Prostate gland (tissue), 2 donors: Measurements from ENCODE around the gene MINAR1. TPM values are rescaled to one million over a fixed set of nuclear protein-coding genes. Genes with fewer than 3 reads are reported as not detected.

Source experiments
- DNase-seq: peaks from one replicate; pipeline ENCODE4 v3.0.0-alpha.2; 2019; ENCODE audit warnings: low spot score
- H3K27ac ChIP-seq, 2 donors: fragments of 200-600 bp; sonication (generic); 2 replicates each; pipeline ENCODE4 v1.5.1; 2017 to 2019
- H3K27me3 ChIP-seq: fragments of 200-600 bp; sonication (generic); replicated peaks from 2 replicates; pipeline ENCODE4 v1.5.1; 2019; ENCODE audit not compliant: insufficient read depth
- H3K36me3 ChIP-seq, 2 donors: fragments of 200-600 bp; sonication (generic); 1 replicate in 1 of 2; 2 replicates in 1 of 2; pipeline versions ENCODE4 v1.5.1 to v1.8.1; 2017 to 2019
- H3K4me1 ChIP-seq: fragments of 200-600 bp; sonication (generic); replicated peaks from 2 replicates; pipeline ENCODE4 v1.5.1; 2019
- H3K4me3 ChIP-seq, 2 donors: fragments of 200-600 bp; sonication (generic); 2 replicates each; pipeline ENCODE4 v1.5.1; 2017 to 2019
- H3K9me3 ChIP-seq: fragments of 200-600 bp; sonication (generic); 2 replicates; pipeline ENCODE4 v1.5.1; 2017
- CTCF ChIP-seq, 4 experiments: fragments of 200-600 bp in 2 of 4; fragments of 450-650 bp in 2 of 4; sonication (generic) in 2 of 4; IDR thresholded peaks; 1 replicate in 3 of 4; 2 replicates in 1 of 4; pipeline ENCODE4 v1.5.1; 2016 to 2019; ENCODE audit warnings: antibody characterized with exemption in 4 of 4, mild to moderate bottlenecking in 2 of 4, moderate library complexity in 2 of 4
- POLR2A ChIP-seq: fragments of 450-650 bp; IDR thresholded peaks from one replicate; pipeline ENCODE4 v1.6.1; 2016; ENCODE audit warnings: antibody characterized with exemption, mild to moderate bottlenecking
- POLR2AphosphoS5 ChIP-seq: sonication (generic); formaldehyde crosslinking; IDR thresholded peaks from one replicate; pipeline ENCODE4 v1.6.1; 2017; ENCODE audit warnings: antibody characterized with exemption
- WGBS: methylation state at CpG from one replicate; pipeline ENCODE4 v1.1.5; 2018; 5-methylcytosine and 5-hydroxymethylcytosine counted together
- intact Hi-C: fragments of 100-400 bp; cut with DNase I; formaldehyde crosslinking; loops from one replicate; pipeline ENCODE4 v1.14.2; 2022
- total RNA-seq, 2 donors: library from RNA; depleted of rRNA; stranded (reverse); fragments of >200 nt; gene quantifications; one replicate each; pipeline ENCODE4 v1.1.0, GENCODE V29; 2016

Gene MINAR1
- total RNA-seq, 2 donors from 2014 or later, result 0.32 to 0.57 TPM

GRCh38 chr15:79430901-79431635, 1.1 kb upstream of the MINAR1 start:
- no peak for TF ChIP-seq POLR2A
- TF ChIP-seq CTCF (IDR thresholded peaks at IDR 0.05), result no peak
- no peak for TF ChIP-seq POLR2AphosphoS5
- H3K27ac ChIP-seq, result no peak overlapping the region
- intact Hi-C loops, result no loop called here
- no peaks in the 10 kb centered on the region for H3K4me1 ChIP-seq
- 10% methylated on average over 14 of the region's 14 CpGs for WGBS
- H3K9me3 ChIP-seq, result no peaks in the 10 kb centered on the region
- no peaks in the 10 kb centered on the region for H3K27me3 ChIP-seq
- DNase-seq, result no peak
- H3K4me3 ChIP-seq, result peak overlapping the region; percentile 36 to 40
- H3K36me3 ChIP-seq, result no peaks in the 10 kb centered on the region

- H3K27ac ChIP-seq, result no peak overlapping the region
- no peaks in the 10 kb centered on the region for H3K27me3 ChIP-seq
- 10% methylated on average over 60 of the region's 84 CpGs for WGBS
- H3K36me3 ChIP-seq, result no peaks in the 10 kb centered on the region
- intact Hi-C loops, result no loop called here
- no peaks in the 10 kb centered on the region for H3K4me1 ChIP-seq
- H3K9me3 ChIP-seq, result no peaks in the 10 kb centered on the region
- TF ChIP-seq POLR2AphosphoS5 (no peak), POLR2A (no peak), CTCF (IDR thresholded peaks at IDR 0.05) (no peak)
- no peak for DNase-seq
- peak overlapping the region; percentile 36 to 40 for H3K4me3 ChIP-seq
Measured at GRCh38 chr15:79432345-79433275, 474 bp downstream of the MINAR1 start.

DNA sequence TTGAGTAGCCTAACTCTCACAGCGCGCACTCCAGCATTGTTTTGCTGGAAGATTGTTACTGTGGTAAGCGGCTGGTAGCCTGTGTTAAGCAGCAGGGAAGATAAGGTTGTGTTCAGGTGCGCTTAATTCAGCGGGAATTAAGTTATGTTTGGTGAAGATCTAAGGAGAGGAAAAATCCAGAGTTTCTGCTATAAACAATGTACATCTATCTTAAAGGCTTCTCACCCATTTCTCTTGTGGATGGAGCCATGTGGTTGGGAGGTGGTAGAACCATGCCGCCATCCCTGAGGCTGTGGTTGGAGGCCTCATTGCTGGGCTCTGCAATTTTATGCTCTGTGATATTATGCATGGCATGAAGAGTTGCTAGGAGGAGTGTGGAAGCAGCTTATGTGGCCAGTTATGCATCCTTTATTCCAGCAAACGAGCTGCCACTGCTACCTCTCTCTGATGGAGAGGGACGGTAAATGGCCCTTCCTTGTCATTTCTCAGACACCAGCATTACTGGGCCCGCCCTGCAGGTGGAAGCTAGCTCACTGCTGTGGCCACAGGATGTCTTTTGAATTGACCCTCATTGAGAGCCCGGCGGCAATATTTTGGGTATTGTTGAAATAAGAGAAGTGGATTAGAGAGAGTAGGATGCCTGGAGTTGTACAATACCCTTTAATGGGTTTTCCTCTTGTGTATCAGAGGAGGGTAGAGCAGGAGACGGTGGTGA, 1.3 kb downstream of the MINAR1 start:
- 61% methylated on average over 12 of the region's 12 CpGs for WGBS
- TF ChIP-seq POLR2A, result no peak
- Histone ChIP-seq H3K9me3 (no peaks in the 10 kb centered on the region), H3K4me3 (no peak overlapping the region), H3K27ac (no peak overlapping the region), H3K27me3 (no peaks in the 10 kb centered on the region), H3K36me3 (no peaks in the 10 kb centered on the region), H3K4me1 (no peaks in the 10 kb centered on the region)
- intact Hi-C loops, result no loop called here
- no peak for DNase-seq

- no peak for DNase-seq
- H3K9me3 ChIP-seq, result no peaks in the 10 kb centered on the region
- no peaks in the 10 kb centered on the region for H3K27me3 ChIP-seq
- no peak overlapping the region for H3K27ac ChIP-seq
- no peaks in the 10 kb centered on the region for H3K36me3 ChIP-seq
- intact Hi-C loops, result no loop called here
- no peaks in the 10 kb centered on the region for H3K4me1 ChIP-seq
- H3K4me3 ChIP-seq, result no peak overlapping the region
- 43% methylated on average over 3 of the region's 3 CpGs for WGBS
- TF ChIP-seq POLR2AphosphoS5 (no peak), CTCF (IDR thresholded peaks at IDR 0.05) (no peak), POLR2A (no peak)
Measured at GRCh38 chr15:79434361-79434760, 2.2 kb downstream of the MINAR1 start.
